WTC11 (cell line): ENCODE measurements around the gene CRABP2. TPM values are rescaled to one million over a fixed set of nuclear protein-coding genes. Genes with fewer than 3 reads are reported as not detected.
A peak's percentile ranks its signal among the peaks of the same experiment; 100 is the strongest.

ENCODE experiments used
- ATAC-seq: fragments of 200-7000 bp; cut with Tn5 transposase; 2 replicates; pipeline ENCODE4 v1.10.0; 2021; ENCODE audit warnings: mild to moderate bottlenecking, moderate library complexity
- CTCF ChIA-PET: fragments of 300-600 bp; sonication (Branson Sonifier 250); formaldehyde crosslinking; loops from one replicate; lab custom pipeline; 2021; ENCODE audit warnings: antibody characterized with exemption; lab: Charles Lee
- POLR2A ChIA-PET: fragments of 350-600 bp; sonication (Branson Sonifier 250); formaldehyde crosslinking; loops from one replicate; lab custom pipeline; 2021; ENCODE audit warnings: antibody characterized with exemption; lab: Charles Lee
- DNase-seq: peaks from one replicate; pipeline ENCODE4 v3.0.0; 2021; ENCODE audit warnings: low spot score
- H3K27ac Mint-ChIP-seq: 2 replicates; pipeline ENCODE4 v1.8.0; 2021; ENCODE audit warnings: mixed read lengths
- H3K27me3 Mint-ChIP-seq: 2 replicates; pipeline ENCODE4 v1.8.0; 2021; ENCODE audit warnings: low read depth, mild to moderate bottlenecking, moderate library complexity, mixed read lengths
- H3K36me3 Mint-ChIP-seq: 2 replicates; pipeline ENCODE4 v1.8.0; 2021; ENCODE audit warnings: mixed read lengths
- H3K4me1 Mint-ChIP-seq: 2 replicates; pipeline ENCODE4 v1.8.0; 2022; ENCODE audit warnings: mixed read lengths
- H3K4me3 Mint-ChIP-seq: 2 replicates; pipeline ENCODE4 v1.8.0; 2021; ENCODE audit warnings: mild to moderate bottlenecking, moderate library complexity, mixed read lengths
- H3K9me3 Mint-ChIP-seq: 2 replicates; pipeline ENCODE4 v1.8.0; 2021; ENCODE audit warnings: mixed read lengths
- ATF1 ChIP-seq: sonication (generic); formaldehyde crosslinking; IDR thresholded peaks from 2 replicates; pipeline ENCODE4 v1.8.1; 2023; ENCODE audit warnings: mild to moderate bottlenecking, moderate library complexity, missing genetic modification reagents
- ATF2 ChIP-seq: sonication (generic); formaldehyde crosslinking; IDR thresholded peaks from 2 replicates; pipeline ENCODE4 v1.8.1; 2022; ENCODE audit warnings: low read depth, missing genetic modification reagents, borderline replicate concordance
- ATF3 ChIP-seq: sonication (generic); formaldehyde crosslinking; conservative IDR thresholded peaks from 2 replicates; pipeline ENCODE4 v1.8.1; 2022; ENCODE audit warnings: mild to moderate bottlenecking, missing genetic modification reagents
- CBFB ChIP-seq: sonication (generic); formaldehyde crosslinking; IDR thresholded peaks from 2 replicates; pipeline ENCODE4 v1.8.1; 2022; ENCODE audit warnings: mild to moderate bottlenecking, low read depth, missing genetic modification reagents
- CDX4 ChIP-seq: fragments of 250-450 bp; sonication (Bioruptor Pico); IDR thresholded peaks from 2 replicates; pipeline ENCODE4 v1.9.0; 2021; ENCODE audit warnings: moderate library complexity, mild to moderate bottlenecking, inconsistent platforms, borderline replicate concordance
- CREM ChIP-seq: sonication (generic); formaldehyde crosslinking; IDR thresholded peaks from 2 replicates; pipeline ENCODE4 v1.8.1; 2022; ENCODE audit warnings: mild to moderate bottlenecking, missing genetic modification reagents, moderate library complexity
- E2F5 ChIP-seq: sonication (generic); formaldehyde crosslinking; IDR thresholded peaks from 2 replicates; pipeline ENCODE4 v1.8.1; 2022; ENCODE audit warnings: mild to moderate bottlenecking, moderate library complexity, missing genetic modification reagents
- EMX1 ChIP-seq: fragments of 250-450 bp; sonication (Bioruptor Pico); IDR thresholded peaks from 2 replicates; pipeline ENCODE4 v1.8.0; 2021; ENCODE audit warnings: mild to moderate bottlenecking
- ETV6 ChIP-seq: sonication (generic); formaldehyde crosslinking; IDR thresholded peaks from 2 replicates; pipeline ENCODE4 v1.8.1; 2022; ENCODE audit warnings: mild to moderate bottlenecking, missing genetic modification reagents
- FOXJ3 ChIP-seq: sonication (generic); formaldehyde crosslinking; IDR thresholded peaks from 2 replicates; pipeline ENCODE4 v1.9.0; 2021; ENCODE audit warnings: missing genetic modification reagents, mild to moderate bottlenecking, borderline replicate concordance
- FOXK1 ChIP-seq: sonication (generic); formaldehyde crosslinking; IDR thresholded peaks from 2 replicates; pipeline ENCODE4 v1.8.0; 2022; ENCODE audit warnings: mild to moderate bottlenecking, moderate library complexity, missing genetic modification reagents
- FOXP1 ChIP-seq: sonication (generic); formaldehyde crosslinking; IDR thresholded peaks from 2 replicates; pipeline ENCODE4 v1.8.0; 2022; ENCODE audit warnings: missing genetic modification reagents, mild to moderate bottlenecking, moderate library complexity, borderline replicate concordance
- FOXP4 ChIP-seq: sonication (generic); formaldehyde crosslinking; IDR thresholded peaks from 2 replicates; pipeline ENCODE4 v1.8.0; 2022; ENCODE audit warnings: mild to moderate bottlenecking, missing genetic modification reagents
- GABPB1 ChIP-seq: sonication (generic); formaldehyde crosslinking; IDR thresholded peaks from 2 replicates; pipeline ENCODE4 v1.8.1; 2023; ENCODE audit warnings: mild to moderate bottlenecking, missing genetic modification reagents
- GTF2I ChIP-seq: fragments of 250-450 bp; sonication (Bioruptor Pico); conservative IDR thresholded peaks from 2 replicates; pipeline ENCODE4 v1.4.0; 2021; ENCODE audit warnings: mild to moderate bottlenecking
- HMGA2 ChIP-seq: fragments of 250-450 bp; sonication (Bioruptor Pico); IDR thresholded peaks from 2 replicates; pipeline ENCODE4 v1.4.0; 2021; ENCODE audit warnings: mild to moderate bottlenecking, moderate library complexity
- MAX ChIP-seq: sonication (generic); formaldehyde crosslinking; IDR thresholded peaks from 2 replicates; pipeline ENCODE4 v1.8.0; 2022; ENCODE audit warnings: mild to moderate bottlenecking, missing genetic modification reagents
- NFYB ChIP-seq: sonication (generic); formaldehyde crosslinking; conservative IDR thresholded peaks from 2 replicates; pipeline ENCODE4 v1.8.0; 2022; ENCODE audit warnings: low read depth, missing genetic modification reagents
- NR3C1 ChIP-seq: sonication (generic); formaldehyde crosslinking; conservative IDR thresholded peaks from 2 replicates; pipeline ENCODE4 v1.8.1; 2023; ENCODE audit warnings: low read depth, mild to moderate bottlenecking, missing genetic modification reagents
- OVOL2 ChIP-seq: fragments of 250-450 bp; sonication (Bioruptor Pico); IDR thresholded peaks from 2 replicates; pipeline ENCODE4 v1.9.0; 2021; ENCODE audit warnings: mild to moderate bottlenecking, borderline replicate concordance
- RELA ChIP-seq: sonication (generic); formaldehyde crosslinking; IDR thresholded peaks from 2 replicates; pipeline ENCODE4 v1.8.1; 2022; ENCODE audit warnings: missing genetic modification reagents, mild to moderate bottlenecking, borderline replicate concordance
- TP53 ChIP-seq: sonication (generic); formaldehyde crosslinking; IDR thresholded peaks from 2 replicates; pipeline ENCODE4 v1.8.1; 2023; ENCODE audit warnings: mild to moderate bottlenecking, missing genetic modification reagents
- ZBTB21 ChIP-seq: sonication (generic); formaldehyde crosslinking; IDR thresholded peaks from 2 replicates; pipeline ENCODE4 v1.8.1; 2023; ENCODE audit warnings: mild to moderate bottlenecking, missing genetic modification reagents, borderline replicate concordance
- ZBTB43 ChIP-seq: sonication (generic); formaldehyde crosslinking; IDR thresholded peaks from 2 replicates; pipeline ENCODE4 v1.8.1; 2023; ENCODE audit warnings: mild to moderate bottlenecking, missing genetic modification reagents
- ZMAT4 ChIP-seq: fragments of 250-450 bp; sonication (Bioruptor Pico); IDR thresholded peaks from 2 replicates; pipeline ENCODE4 v1.9.0; 2021; ENCODE audit warnings: mild to moderate bottlenecking
- ZNF138 ChIP-seq: sonication (generic); formaldehyde crosslinking; conservative IDR thresholded peaks from 2 replicates; pipeline ENCODE4 v1.8.1; 2022; ENCODE audit warnings: mild to moderate bottlenecking, moderate library complexity, missing genetic modification reagents
- total RNA-seq: library from RNA; stranded (reverse); gene quantifications from 3 replicates; pipeline ENCODE4 v1.2.3, GENCODE V29; 2021

The CRABP2 gene
- total RNA-seq, 1 experiment from 2014 or later = 135 TPM

- TF ChIP-seq OVOL2 (no peak), CREM (CRISPR knock-in tag) (no peak), ZBTB43 (CRISPR knock-in tag) (no peak), ATF3 (CRISPR knock-in tag) (no peak)
- TF ChIP-seq, all 79 proteins: peak for 3
Observed at GRCh38 chr1:156675210-156676113, 29.9 kb downstream of the CRABP2 start (continued).

- Mint-ChIP-seq H3K27ac (peak overlapping the region; percentile 97), H3K4me1 (peaks cover 82% of the 10 kb centered on the region), H3K27me3 (peaks cover 19% of the 10 kb centered on the region), H3K4me3 (peak overlapping the region; percentile 76), H3K9me3 (peaks cover 11% of the 10 kb centered on the region), H3K36me3 (peaks cover 27% of the 10 kb centered on the region)
- ChIA-PET POLR2A (interaction anchor here (0.9 to 6.5 kb wide), 7 partner anchors 10 to 55 kb away, joined by 3 to 150 read pairs (median 7); partner anchors contain the start of genes BCAN, CRABP2, ISG20L2 and METTL25B), CTCF (interaction anchor here (0.6 to 13.4 kb wide), 15 partner anchors 9 to 219 kb away, joined by 3 to 437 read pairs (median 4); partner anchors contain the start of genes CRABP2 and HAPLN2)
- DNase-seq = peak; percentile 92
- ATAC-seq = peak; percentile 75
- TF ChIP-seq NR3C1 (CRISPR knock-in tag) = no peak
- TF ChIP-seq ATF2 = no peak
- TF ChIP-seq FOXP4 (CRISPR knock-in tag) = no peak
- no peak for TF ChIP-seq ATF1 (CRISPR knock-in tag)
- TF ChIP-seq CDX4 (CRISPR knock-in tag) = no peak
- no peak; the same call in 1 of the 2 replicates for TF ChIP-seq ATF3 (CRISPR knock-in tag)
- no peak for TF ChIP-seq ZNF138 (CRISPR knock-in tag)
- TF ChIP-seq RELA (CRISPR knock-in tag) = no peak
- TF ChIP-seq ETV6 (CRISPR knock-in tag) = peak; percentile 89
- TF ChIP-seq NFYB (CRISPR knock-in tag) = no peak
- TF ChIP-seq E2F5 = no peak
- no peak for TF ChIP-seq TP53
- no peak for TF ChIP-seq CBFB (CRISPR knock-in tag)
- TF ChIP-seq FOXP1 = 0 out of 2 replicates have a peak, but pooled peaks have one; percentile 39
- no peak for TF ChIP-seq GTF2I (CRISPR knock-in tag)
- peak; percentile 71 for TF ChIP-seq MAX (CRISPR knock-in tag)
- no peak for TF ChIP-seq ZBTB21 (CRISPR knock-in tag)
- TF ChIP-seq FOXK1 = peak; percentile 83
- TF ChIP-seq ZMAT4 (CRISPR knock-in tag) = no peak
- TF ChIP-seq FOXJ3 = no peak
- no peak for TF ChIP-seq GABPB1
- no peak for TF ChIP-seq EMX1
- TF ChIP-seq HMGA2 = no peak; the same call in 1 of the 2 replicates
Observed at GRCh38 chr1:156673387-156674121, 31.8 kb downstream of the CRABP2 start.
